ENCODE results near the gene DENND2D.
"Not testable (repeated sequence)": the region's sequence is repeated elsewhere in the genome, so short reads cannot be mapped to it uniquely, and the experiment has no call there.

GRCh38 chr1:111215285-111215684 lies 14.8 kb upstream of the DENND2D start:
- TF ChIP-seq CTCF (IDR thresholded peaks at IDR 0.05); EZH2 (IDR thresholded peaks at IDR 0.05; ENCODE audit: borderline replicate concordance, insufficient read depth, low read depth, low read length, poor library complexity, severe bottlenecking): not testable (repeated sequence)

All from B cell (primary cell).